ENCODE results near the gene SEMA4D.

SEMA4D gene

GRCh38 chr9:89528540-89528939 is 30.6 kb upstream of the SEMA4D start:
- no peak for DNase-seq

GRCh38 chr9:89528131-89528530 is 30.2 kb upstream of the SEMA4D start:
- no peak for DNase-seq

- no peak for DNase-seq
Measured at GRCh38 chr9:89527084-89527483, 29.2 kb upstream of the SEMA4D start.

- DNase-seq: no peak
Measured at GRCh38 chr9:89526667-89527066, 28.8 kb upstream of the SEMA4D start.

- no peak for DNase-seq
Measured at GRCh38 chr9:89525446-89526374, 27.8 kb upstream of the SEMA4D start.

- no peak for DNase-seq
Measured at GRCh38 chr9:89524963-89525362, 27.1 kb upstream of the SEMA4D start.

- no peak for DNase-seq
Measured at GRCh38 chr9:89523948-89524347, 26.0 kb upstream of the SEMA4D start.

GRCh38 chr9:89522959-89523285 is 25.0 kb upstream of the SEMA4D start:
- no peak for DNase-seq

GRCh38 chr9:89522261-89522958 is 24.5 kb upstream of the SEMA4D start:
- DNase-seq: peak in 3 of 4 experiments; percentile 42 to 61 (median 52)

- no peak for DNase-seq
Measured at GRCh38 chr9:89519366-89519805, 21.5 kb upstream of the SEMA4D start.

GRCh38 chr9:89518466-89519365 is 20.8 kb upstream of the SEMA4D start:
- no peak for DNase-seq

GRCh38 chr9:89515416-89515815 is 17.5 kb upstream of the SEMA4D start:
- DNase-seq: no peak

- DNase-seq: no peak
Measured at GRCh38 chr9:89514956-89515355, 17.0 kb upstream of the SEMA4D start.

- no peak for DNase-seq
Measured at GRCh38 chr9:89514337-89514736, 16.4 kb upstream of the SEMA4D start.

GRCh38 chr9:89513837-89514236 is 15.9 kb upstream of the SEMA4D start:
- DNase-seq: no peak

- no peak for DNase-seq
Measured at GRCh38 chr9:89512382-89512781, 14.5 kb upstream of the SEMA4D start.

- DNase-seq: no peak
Measured at GRCh38 chr9:89508951-89509615, 11.2 kb upstream of the SEMA4D start.

GRCh38 chr9:89505911-89506310 is 8.0 kb upstream of the SEMA4D start:
- DNase-seq: no peak

GRCh38 chr9:89505048-89505447 is 7.1 kb upstream of the SEMA4D start:
- DNase-seq: no peak

- DNase-seq: no peak
Measured at GRCh38 chr9:89502671-89503070, 4.8 kb upstream of the SEMA4D start.

GRCh38 chr9:89502038-89502601 is 4.2 kb upstream of the SEMA4D start:
- DNase-seq: no peak

- no peak for DNase-seq
Measured at GRCh38 chr9:89501311-89501898, 3.5 kb upstream of the SEMA4D start.

All from activated CD4-positive, CD25-positive, alpha-beta regulatory T cell (primary cell).